Measurements from ENCODE around the gene SRP54.
"Not testable (repeated sequence)": the region's sequence is repeated elsewhere in the genome, so short reads cannot be mapped to it uniquely, and the experiment has no call there.

SRP54 gene

GRCh38 chr14:34982421-34983147 is at the start of gene SRP54:
Gene SRP54, plus strand, starts transcription at chr14:34982992. Its CDS starts 13,718 bp downstream, at chr14:34996710.
- peak; percentile 97 for DNase-seq (ENCODE audit: low spot score)

- DNase-seq (ENCODE audit: low spot score): no peak
Observed at GRCh38 chr14:34933301-34933700, 49.5 kb upstream of the SRP54 start.

GRCh38 chr14:34935488-34935887 is 47.3 kb upstream of the SRP54 start:
- no peak for DNase-seq (ENCODE audit: low spot score)

GRCh38 chr14:34937442-34937841 is 45.4 kb upstream of the SRP54 start:
- no peak for DNase-seq (ENCODE audit: low spot score)

- no peak for DNase-seq (ENCODE audit: low spot score)
Observed at GRCh38 chr14:34937876-34938275, 44.9 kb upstream of the SRP54 start.

GRCh38 chr14:34943506-34943905 is 39.3 kb upstream of the SRP54 start:
- DNase-seq (ENCODE audit: low spot score): no peak

- DNase-seq (ENCODE audit: low spot score): no peak
Observed at GRCh38 chr14:34944744-34945143, 38.0 kb upstream of the SRP54 start.

GRCh38 chr14:34946699-34947098 is 36.1 kb upstream of the SRP54 start:
- DNase-seq (ENCODE audit: low spot score): no peak

- DNase-seq (ENCODE audit: low spot score): no peak
Observed at GRCh38 chr14:34951286-34951685, 31.5 kb upstream of the SRP54 start.

- no peak for DNase-seq (ENCODE audit: low spot score)
Observed at GRCh38 chr14:34956931-34957330, 25.9 kb upstream of the SRP54 start.

- no peak for DNase-seq (ENCODE audit: low spot score)
Observed at GRCh38 chr14:34957771-34958286, 25.0 kb upstream of the SRP54 start.

GRCh38 chr14:34962106-34962505 is 20.7 kb upstream of the SRP54 start:
- DNase-seq (ENCODE audit: low spot score): not testable (repeated sequence)

- no peak for DNase-seq (ENCODE audit: low spot score)
Observed at GRCh38 chr14:34964977-34965764, 17.6 kb upstream of the SRP54 start.

GRCh38 chr14:34965912-34966311 is 16.9 kb upstream of the SRP54 start:
- no peak for DNase-seq (ENCODE audit: low spot score)

GRCh38 chr14:34966413-34966812 is 16.4 kb upstream of the SRP54 start:
- DNase-seq (ENCODE audit: low spot score): no peak

GRCh38 chr14:34970665-34971064 is 12.1 kb upstream of the SRP54 start:
- DNase-seq (ENCODE audit: low spot score): no peak

GRCh38 chr14:34971381-34971780 is 11.4 kb upstream of the SRP54 start:
- no peak for DNase-seq (ENCODE audit: low spot score)

GRCh38 chr14:34971801-34972200 is 11.0 kb upstream of the SRP54 start:
- DNase-seq (ENCODE audit: low spot score): no peak

- no peak for DNase-seq (ENCODE audit: low spot score)
Observed at GRCh38 chr14:34978444-34978843, 4.3 kb upstream of the SRP54 start.

GRCh38 chr14:34980337-34980900 is 2.4 kb upstream of the SRP54 start:
- DNase-seq (ENCODE audit: low spot score): no peak

GRCh38 chr14:34981743-34982420 is 910 bp upstream of the SRP54 start:
- DNase-seq (ENCODE audit: low spot score): peak; percentile 7

- DNase-seq (ENCODE audit: low spot score): no peak
Observed at GRCh38 chr14:34983148-34983760, 462 bp downstream of the SRP54 start.
